Activated CD8-positive, alpha-beta T cell treated with anti-CD3 and anti-CD28 coated beads for 36 hours (primary cell): ENCODE data around the gene THBS4. TPM values are rescaled to one million over a fixed set of nuclear protein-coding genes. Genes with fewer than 3 reads are reported as not detected.

Source experiments
- ATAC-seq: fragments of 200-7000 bp; cut with Tn5 transposase; one replicate; pipeline ENCODE4 v1.10.0; 2021; ENCODE audit warnings: mild to moderate bottlenecking, moderate library complexity
- CTCF ChIA-PET: fragments of 350-600 bp; sonication (Branson Sonifier 250); formaldehyde crosslinking; loops from one replicate; lab custom pipeline; 2021; ENCODE audit warnings: antibody characterized with exemption; lab: Charles Lee
- POLR2A ChIA-PET: fragments of 350-600 bp; sonication (Branson Sonifier 250); formaldehyde crosslinking; loops from one replicate; lab custom pipeline; 2021; ENCODE audit warnings: antibody characterized with exemption; lab: Charles Lee
- DNase-seq: peaks from one replicate; pipeline ENCODE4 v3.0.0-alpha.2; 2020
- H3K27ac Mint-ChIP-seq: one replicate; pipeline ENCODE4 v1.8.0; 2021; ENCODE audit warnings: mild to moderate bottlenecking, mixed read lengths
- H3K27me3 Mint-ChIP-seq: one replicate; pipeline ENCODE4 v1.8.0; 2021; ENCODE audit warnings: mixed read lengths
- H3K36me3 Mint-ChIP-seq: one replicate; pipeline ENCODE4 v1.8.0; 2021; ENCODE audit warnings: low read depth, mixed read lengths
- H3K4me1 Mint-ChIP-seq: one replicate; pipeline ENCODE4 v1.8.0; 2021; ENCODE audit warnings: low read depth, mixed read lengths
- H3K4me3 Mint-ChIP-seq: one replicate; pipeline ENCODE4 v1.8.0; 2021; ENCODE audit warnings: mild to moderate bottlenecking, moderate library complexity, mixed read lengths
- H3K9me3 Mint-ChIP-seq: one replicate; pipeline ENCODE4 v1.8.0; 2021; ENCODE audit warnings: mixed read lengths
- intact Hi-C: fragments of 100-400 bp; cut with micrococcal nuclease; formaldehyde crosslinking; loops from one replicate; pipeline ENCODE4 v1.10.0; 2022
- total RNA-seq, 2 experiments: library from RNA; stranded (reverse); gene quantifications; one replicate each; pipeline ENCODE4 v1.2.3, GENCODE V29; 2021
- TF ChIP-seq, protein P1 (sequence below): fragments of 200-600 bp; IDR thresholded peaks from one replicate; pipeline ENCODE4 v1.8.0; 2022; ENCODE audit warnings: antibody characterized with exemption, mild to moderate bottlenecking

Gene THBS4
- total RNA-seq, 2 experiments from 2014 or later = 2.3 to 2.5 TPM

DNA sequence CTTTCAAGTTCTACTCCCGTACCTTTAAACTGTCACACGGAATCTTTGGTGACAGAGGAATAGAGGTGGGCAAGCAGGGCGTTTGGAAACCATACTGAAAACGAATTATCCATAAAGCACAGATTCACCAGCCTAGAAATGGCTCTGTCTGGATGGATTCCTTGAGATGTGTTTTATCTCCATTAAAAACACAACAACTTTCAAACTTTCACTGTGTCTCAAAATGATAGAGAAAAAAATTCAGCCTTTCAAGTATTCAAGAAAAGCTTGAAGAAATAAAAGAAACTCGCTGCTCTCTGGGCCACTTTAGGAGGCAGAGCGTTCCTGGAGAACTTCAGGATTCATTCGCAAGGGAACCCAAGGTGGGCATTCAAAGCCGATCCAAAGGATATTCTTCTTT lies 589 bp upstream of the THBS4 start:
- Mint-ChIP-seq H3K36me3 (no peaks in the 10 kb centered on the region), H3K27me3 (peaks cover 45% of the 10 kb centered on the region), H3K9me3 (no peaks in the 10 kb centered on the region), H3K27ac (no peak overlapping the region), H3K4me1 (peaks cover 27% of the 10 kb centered on the region), H3K4me3 (peak overlapping the region; percentile 49)
- ChIA-PET CTCF (interaction anchor here (1.0 kb wide), 1 partner anchor 49 kb away, joined by 3 read pairs; no protein-coding TSS in a partner anchor), POLR2A (interaction anchor here (0.8 to 1.6 kb wide), 2 partner anchors 13 to 24 kb away, joined by 3 read pairs; no protein-coding TSS in a partner anchor)
- ATAC-seq = no peak
- TF ChIP-seq, protein P1, sequence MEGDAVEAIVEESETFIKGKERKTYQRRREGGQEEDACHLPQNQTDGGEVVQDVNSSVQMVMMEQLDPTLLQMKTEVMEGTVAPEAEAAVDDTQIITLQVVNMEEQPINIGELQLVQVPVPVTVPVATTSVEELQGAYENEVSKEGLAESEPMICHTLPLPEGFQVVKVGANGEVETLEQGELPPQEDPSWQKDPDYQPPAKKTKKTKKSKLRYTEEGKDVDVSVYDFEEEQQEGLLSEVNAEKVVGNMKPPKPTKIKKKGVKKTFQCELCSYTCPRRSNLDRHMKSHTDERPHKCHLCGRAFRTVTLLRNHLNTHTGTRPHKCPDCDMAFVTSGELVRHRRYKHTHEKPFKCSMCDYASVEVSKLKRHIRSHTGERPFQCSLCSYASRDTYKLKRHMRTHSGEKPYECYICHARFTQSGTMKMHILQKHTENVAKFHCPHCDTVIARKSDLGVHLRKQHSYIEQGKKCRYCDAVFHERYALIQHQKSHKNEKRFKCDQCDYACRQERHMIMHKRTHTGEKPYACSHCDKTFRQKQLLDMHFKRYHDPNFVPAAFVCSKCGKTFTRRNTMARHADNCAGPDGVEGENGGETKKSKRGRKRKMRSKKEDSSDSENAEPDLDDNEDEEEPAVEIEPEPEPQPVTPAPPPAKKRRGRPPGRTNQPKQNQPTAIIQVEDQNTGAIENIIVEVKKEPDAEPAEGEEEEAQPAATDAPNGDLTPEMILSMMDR = no peak
- no peak for DNase-seq
- intact Hi-C loops = no loop called here

DNA sequence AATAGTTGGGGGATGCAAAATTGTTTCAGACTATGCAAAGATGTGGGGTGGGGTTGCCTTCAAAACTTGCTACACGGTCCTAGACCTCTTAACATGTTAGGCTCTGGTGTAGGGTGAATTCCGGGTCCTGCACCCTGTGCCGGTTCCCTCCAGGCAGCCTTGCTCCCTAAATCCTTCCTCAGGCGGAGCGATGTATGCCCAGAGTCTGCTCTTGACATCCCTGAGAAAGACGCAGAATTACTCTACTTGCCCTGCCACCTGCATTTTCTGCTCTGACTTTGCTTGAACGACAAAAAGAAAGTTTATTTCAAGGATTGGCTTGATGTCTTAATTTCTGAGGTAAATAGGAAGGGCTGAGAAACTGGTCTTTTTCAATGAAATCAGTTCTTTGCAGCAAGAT lies 691 bp downstream of the THBS4 start:
- DNase-seq (no peak), ATAC-seq (no peak)
- Mint-ChIP-seq H3K27ac (no peak overlapping the region), H3K9me3 (no peaks in the 10 kb centered on the region), H3K36me3 (no peaks in the 10 kb centered on the region), H3K27me3 (peaks cover 48% of the 10 kb centered on the region), H3K4me3 (peak overlapping the region; percentile 51), H3K4me1 (peaks cover 27% of the 10 kb centered on the region)
- TF ChIP-seq, protein P1 = no peak
- intact Hi-C loops = no loop called here
- POLR2A ChIA-PET = no interaction called here
- CTCF ChIA-PET = no interaction called here

DNA sequence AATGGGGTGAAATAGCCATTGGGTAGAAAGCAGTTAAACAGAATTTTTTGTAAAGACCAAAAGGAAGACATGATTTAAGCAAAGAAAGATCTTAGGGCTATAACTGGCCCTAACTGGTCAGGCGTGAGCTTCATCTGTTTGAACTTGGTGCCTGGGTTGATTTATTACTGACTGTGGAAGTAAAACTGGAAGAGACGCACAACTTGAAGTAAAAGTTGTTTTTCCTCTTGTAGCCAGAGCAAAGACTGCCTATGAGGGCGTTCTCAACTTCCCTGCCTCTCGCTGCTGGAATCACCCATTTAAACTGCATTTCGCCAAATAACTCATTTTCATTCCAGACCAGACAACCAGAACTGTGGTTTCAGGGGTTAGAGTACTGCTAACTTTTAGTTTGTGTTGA lies 1.5 kb downstream of the THBS4 start:
- TF ChIP-seq, protein P1 = no peak
- DNase-seq (no peak), ATAC-seq (no peak)
- ChIA-PET POLR2A (interaction anchor here (0.6 kb wide), 1 partner anchor 140 kb away, joined by 3 read pairs; no protein-coding TSS in a partner anchor), CTCF (no interaction called here)
- intact Hi-C loops = no loop called here
- H3K4me1 Mint-ChIP-seq = peaks cover 27% of the 10 kb centered on the region
- no peaks in the 10 kb centered on the region for H3K36me3 Mint-ChIP-seq
- H3K4me3 Mint-ChIP-seq = no peak overlapping the region
- H3K27me3 Mint-ChIP-seq = peaks cover 46% of the 10 kb centered on the region
- no peak overlapping the region for H3K27ac Mint-ChIP-seq
- H3K9me3 Mint-ChIP-seq = no peaks in the 10 kb centered on the region

DNA sequence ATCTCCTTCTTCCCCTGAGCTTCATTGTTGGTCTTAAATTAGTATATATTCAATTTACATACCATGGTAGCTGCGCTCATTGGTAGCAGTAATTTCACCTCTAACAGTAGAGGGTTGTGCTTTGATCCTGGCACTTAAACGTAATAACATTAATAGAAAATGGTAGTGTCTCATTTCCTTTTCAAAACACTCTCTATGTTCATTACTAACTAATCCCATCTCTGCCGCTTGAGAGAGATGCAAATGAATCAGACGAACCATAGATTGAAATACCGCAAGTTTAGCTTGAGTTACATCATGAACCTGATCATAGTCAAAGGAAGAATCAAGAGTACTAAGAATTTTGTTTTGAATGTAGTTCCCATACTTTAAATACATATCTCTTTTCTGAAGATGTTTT lies 2.2 kb downstream of the THBS4 start:
- H3K4me1 Mint-ChIP-seq = peaks cover 27% of the 10 kb centered on the region
- H3K27me3 Mint-ChIP-seq = peaks cover 43% of the 10 kb centered on the region

DNA sequence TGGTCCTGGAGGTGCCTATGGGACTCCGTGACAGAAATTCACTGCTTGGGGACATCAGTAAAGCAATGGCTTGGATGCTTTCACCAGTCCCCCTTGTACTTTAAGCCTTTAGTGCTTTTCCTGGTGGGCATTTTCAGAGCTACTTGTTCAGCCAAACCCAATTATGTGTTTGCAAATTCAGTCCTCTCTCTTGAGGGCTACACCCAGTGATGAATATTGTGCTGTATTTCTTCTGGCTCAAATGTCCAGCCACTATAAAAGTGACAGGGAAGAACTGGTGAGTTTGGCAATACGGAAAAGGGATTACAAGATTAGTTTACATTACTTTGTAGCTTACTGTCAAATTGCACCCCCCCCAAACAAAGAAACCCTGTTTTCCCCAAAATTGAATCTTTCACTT lies 4.5 kb downstream of the THBS4 start:
- Mint-ChIP-seq H3K4me3 (no peak overlapping the region), H3K36me3 (no peaks in the 10 kb centered on the region), H3K4me1 (peaks cover 19% of the 10 kb centered on the region), H3K9me3 (no peaks in the 10 kb centered on the region), H3K27me3 (peaks cover 37% of the 10 kb centered on the region), H3K27ac (no peak overlapping the region)
- ChIA-PET CTCF (interaction anchor here (1.2 kb wide), 1 partner anchor 20 kb away, joined by 3 read pairs; no protein-coding TSS in a partner anchor), POLR2A (no interaction called here)
- DNase-seq = no peak
- intact Hi-C loops = no loop called here
- TF ChIP-seq, protein P1 = no peak
- ATAC-seq = no peak

More for the DNA sequence above, 2.2 kb downstream of the THBS4 start:
- H3K9me3 Mint-ChIP-seq = no peaks in the 10 kb centered on the region
- CTCF ChIA-PET = interaction anchor here (1.8 kb wide), 1 partner anchor 53 kb away, joined by 4 read pairs; no protein-coding TSS in a partner anchor
- TF ChIP-seq, protein P1 = no peak
- DNase-seq (no peak), ATAC-seq (peak; percentile 49)
- POLR2A ChIA-PET = interaction anchor here (0.6 kb wide), 1 partner anchor 141 kb away, joined by 3 read pairs; no protein-coding TSS in a partner anchor
- H3K4me3 Mint-ChIP-seq = no peak overlapping the region
- H3K36me3 Mint-ChIP-seq = no peaks in the 10 kb centered on the region
- intact Hi-C loops = no loop called here
- no peak overlapping the region for H3K27ac Mint-ChIP-seq
